ENCODE data around the gene SERPINE3. TPM values are rescaled to one million over a fixed set of nuclear protein-coding genes. Genes with fewer than 3 reads are reported as not detected.
A peak's percentile ranks its signal among the peaks of the same experiment; 100 is the strongest.

Gene SERPINE3
- total RNA-seq, 1 experiment from 2014 or later, result not detected

GRCh38 chr13:51321836-51322235 lies 17.7 kb upstream of the SERPINE3 start:
- no peaks in the 10 kb centered on the region for H3K36me3 ChIP-seq
- H3K9me3 ChIP-seq (replicated peaks), result no peaks in the 10 kb centered on the region
- no peak overlapping the region for H3K27ac ChIP-seq
- H3K27me3 ChIP-seq, result no peaks in the 10 kb centered on the region
- no peaks in the 10 kb centered on the region for H3K4me1 ChIP-seq
- DNase-seq, result no peak
- no peak overlapping the region for H3K4me3 ChIP-seq

- no peaks in the 10 kb centered on the region for H3K4me1 ChIP-seq
- no peak overlapping the region for H3K4me3 ChIP-seq
- no peaks in the 10 kb centered on the region for H3K36me3 ChIP-seq
- DNase-seq, result no peak
- H3K27me3 ChIP-seq, result no peaks in the 10 kb centered on the region
- H3K9me3 ChIP-seq (replicated peaks), result no peaks in the 10 kb centered on the region
- H3K27ac ChIP-seq, result no peak overlapping the region
Measured at GRCh38 chr13:51322826-51323225, 16.7 kb upstream of the SERPINE3 start.

GRCh38 chr13:51323824-51324511 lies 15.5 kb upstream of the SERPINE3 start:
- DNase-seq, result no peak
- Histone ChIP-seq H3K4me1 (no peaks in the 10 kb centered on the region), H3K27ac (no peak overlapping the region), H3K36me3 (no peaks in the 10 kb centered on the region), H3K9me3 (replicated peaks) (no peaks in the 10 kb centered on the region), H3K27me3 (no peaks in the 10 kb centered on the region), H3K4me3 (no peak overlapping the region)

- H3K27ac ChIP-seq, result no peak overlapping the region
Measured at GRCh38 chr13:51324714-51325420, 14.6 kb upstream of the SERPINE3 start.

GRCh38 chr13:51325837-51326236 lies 13.7 kb upstream of the SERPINE3 start:
- H3K27ac ChIP-seq, result no peak overlapping the region
- H3K27me3 ChIP-seq, result no peaks in the 10 kb centered on the region
- DNase-seq, result no peak
- H3K4me3 ChIP-seq, result no peak overlapping the region
- no peaks in the 10 kb centered on the region for H3K4me1 ChIP-seq
- H3K9me3 ChIP-seq (replicated peaks), result no peaks in the 10 kb centered on the region
- no peaks in the 10 kb centered on the region for H3K36me3 ChIP-seq

More at GRCh38 chr13:51324714-51325420, 14.6 kb upstream of the SERPINE3 start:
- H3K4me3 ChIP-seq, result no peak overlapping the region
- no peaks in the 10 kb centered on the region for H3K9me3 ChIP-seq (replicated peaks)
- peak in 1 of 2 experiments; percentile 22 for DNase-seq
- no peaks in the 10 kb centered on the region for H3K4me1 ChIP-seq
- H3K27me3 ChIP-seq, result no peaks in the 10 kb centered on the region
- H3K36me3 ChIP-seq, result no peaks in the 10 kb centered on the region

GRCh38 chr13:51326777-51327176 lies 12.7 kb upstream of the SERPINE3 start:
- Histone ChIP-seq H3K4me1 (no peaks in the 10 kb centered on the region), H3K36me3 (no peaks in the 10 kb centered on the region), H3K27me3 (no peaks in the 10 kb centered on the region), H3K4me3 (no peak overlapping the region), H3K9me3 (replicated peaks) (no peaks in the 10 kb centered on the region), H3K27ac (no peak overlapping the region)
- DNase-seq, result no peak

GRCh38 chr13:51327961-51328360 lies 11.5 kb upstream of the SERPINE3 start:
- Histone ChIP-seq H3K4me3 (no peak overlapping the region), H3K27ac (no peak overlapping the region), H3K4me1 (0 out of 2 replicates have a peak, but pooled peaks cover 3% of the 10 kb centered on the region), H3K36me3 (no peaks in the 10 kb centered on the region), H3K9me3 (replicated peaks) (no peaks in the 10 kb centered on the region), H3K27me3 (no peaks in the 10 kb centered on the region)
- DNase-seq, result no peak

- no peaks in the 10 kb centered on the region for H3K36me3 ChIP-seq
- DNase-seq, result peak; percentile 42 to 58
- H3K27ac ChIP-seq, result no peak overlapping the region
- H3K27me3 ChIP-seq, result no peaks in the 10 kb centered on the region
- H3K9me3 ChIP-seq (replicated peaks), result no peaks in the 10 kb centered on the region
- 0 out of 2 replicates have a peak, but pooled peaks cover 6% of the 10 kb centered on the region for H3K4me1 ChIP-seq
- H3K4me3 ChIP-seq, result no peak overlapping the region
Measured at GRCh38 chr13:51328488-51328887, 11.0 kb upstream of the SERPINE3 start.

- Histone ChIP-seq H3K4me3 (no peak overlapping the region), H3K27ac (no peak overlapping the region), H3K36me3 (no peaks in the 10 kb centered on the region), H3K27me3 (no peaks in the 10 kb centered on the region), H3K9me3 (replicated peaks) (no peaks in the 10 kb centered on the region), H3K4me1 (0 out of 2 replicates have a peak, but pooled peaks cover 8% of the 10 kb centered on the region)
- DNase-seq, result no peak
Measured at GRCh38 chr13:51329606-51330005, 9.9 kb upstream of the SERPINE3 start.

- H3K36me3 ChIP-seq, result no peaks in the 10 kb centered on the region
- no peak overlapping the region for H3K4me3 ChIP-seq
- no peak overlapping the region for H3K27ac ChIP-seq
- H3K9me3 ChIP-seq (replicated peaks), result no peaks in the 10 kb centered on the region
- DNase-seq, result no peak
- no peaks in the 10 kb centered on the region for H3K27me3 ChIP-seq
- 0 out of 2 replicates have a peak, but pooled peaks cover 8% of the 10 kb centered on the region for H3K4me1 ChIP-seq
Measured at GRCh38 chr13:51330791-51331190, 8.7 kb upstream of the SERPINE3 start.

GRCh38 chr13:51331354-51331861 lies 8.1 kb upstream of the SERPINE3 start:
- DNase-seq, result no peak
- Histone ChIP-seq H3K9me3 (replicated peaks) (no peaks in the 10 kb centered on the region), H3K4me1 (0 out of 2 replicates have a peak, but pooled peaks cover 8% of the 10 kb centered on the region), H3K36me3 (no peaks in the 10 kb centered on the region), H3K4me3 (no peak overlapping the region), H3K27ac (no peak overlapping the region), H3K27me3 (no peaks in the 10 kb centered on the region)

- Histone ChIP-seq H3K27ac (no peak overlapping the region), H3K27me3 (no peaks in the 10 kb centered on the region), H3K36me3 (no peaks in the 10 kb centered on the region), H3K4me3 (no peak overlapping the region), H3K9me3 (replicated peaks) (no peaks in the 10 kb centered on the region), H3K4me1 (0 out of 2 replicates have a peak, but pooled peaks cover 8% of the 10 kb centered on the region)
- DNase-seq, result no peak
Measured at GRCh38 chr13:51332566-51333361, 6.7 kb upstream of the SERPINE3 start.

GRCh38 chr13:51333421-51333820 lies 6.1 kb upstream of the SERPINE3 start:
- H3K27me3 ChIP-seq, result no peaks in the 10 kb centered on the region
- H3K4me3 ChIP-seq, result no peak overlapping the region
- H3K4me1 ChIP-seq, result 0 out of 2 replicates have a peak, but pooled peaks cover 8% of the 10 kb centered on the region
- no peak overlapping the region for H3K27ac ChIP-seq
- no peaks in the 10 kb centered on the region for H3K36me3 ChIP-seq
- H3K9me3 ChIP-seq (replicated peaks), result no peaks in the 10 kb centered on the region
- peak in 1 of 2 experiments; percentile 49 for DNase-seq

- Histone ChIP-seq H3K27ac (no peak overlapping the region), H3K27me3 (no peaks in the 10 kb centered on the region), H3K36me3 (no peaks in the 10 kb centered on the region), H3K4me3 (no peak overlapping the region), H3K4me1 (0 out of 2 replicates have a peak, but pooled peaks cover 8% of the 10 kb centered on the region), H3K9me3 (replicated peaks) (no peaks in the 10 kb centered on the region)
- DNase-seq, result peak in 1 of 2 experiments; percentile 18
Measured at GRCh38 chr13:51333826-51334225, 5.7 kb upstream of the SERPINE3 start.
